A549 (cell line): ENCODE data around the gene GRAMD1A. TPM values are rescaled to one million over a fixed set of nuclear protein-coding genes. Genes with fewer than 3 reads are reported as not detected.
A peak's percentile ranks its signal among the peaks of the same experiment; 100 is the strongest.

Experiments used
- ATAC-seq, 2 experiments: fragments of 200-7000 bp in 1 of 2; fragments of >200 bp in 1 of 2; cut with Nextera tagmentation in 1 of 2; cut with Tn5 transposase in 1 of 2; 3 replicates each; pipeline versions ENCODE4 v1.8.0 to v1.9.1; 2018 to 2020; ENCODE audit warnings: mild to moderate bottlenecking in 1 of 2, moderate library complexity in 1 of 2
- CTCF ChIA-PET: fragments of 300-600 bp; sonication (Branson Sonifier 250); formaldehyde crosslinking; extraction: SDS; loops from one replicate; lab custom pipeline; 2021; ENCODE audit warnings: antibody characterized with exemption, inconsistent platforms; lab: Yijun Ruan, JAX
- POLR2A ChIA-PET: fragments of 350-600 bp; formaldehyde crosslinking; extraction: SDS; loops from one replicate; lab custom pipeline; 2021; ENCODE audit warnings: antibody characterized with exemption, inconsistent platforms; lab: Yijun Ruan, JAX
- DNase-seq, 2 experiments: peaks; one replicate each; pipeline versions ENCODE4 v3.0.0 to v3.0.0-alpha.2; 2011 to 2016; ENCODE audit warnings: low read depth in 1 of 2, low spot score in 1 of 2
- FAIRE-seq: peaks from 2 replicates; lab custom pipeline; 2011; peaks lifted over from hg19 to GRCh38; lab: Jason Lieb, UNC
- H3K27ac ChIP-seq, 2 experiments: fragments of >200 bp; sonication (Bioruptor Twin); formaldehyde crosslinking; 3 replicates each; pipeline ENCODE4 v1.5.1; 2016 to 2017
- H3K4me1 ChIP-seq: fragments of >200 bp; sonication (Bioruptor Twin); formaldehyde crosslinking; 3 replicates; pipeline ENCODE4 v1.6.1; 2016
- H3K4me2 ChIP-seq: fragments of >200 bp; sonication (Bioruptor Twin); formaldehyde crosslinking; 3 replicates; pipeline ENCODE4 v1.6.1; 2016
- H3K4me3 ChIP-seq: fragments of >200 bp; sonication (Bioruptor Twin); formaldehyde crosslinking; 3 replicates; pipeline ENCODE4 v1.5.1; 2016
- H3K9me3 ChIP-seq: fragments of >200 bp; sonication (Bioruptor Twin); formaldehyde crosslinking; 3 replicates; pipeline ENCODE4 v1.6.1; 2016
- FOSL2 ChIP-seq, 2 experiments: fragments of 450-650 bp in 1 of 2; fragments of >200 bp in 1 of 2; sonication (Bioruptor Twin) in 1 of 2; formaldehyde crosslinking; IDR thresholded peaks; 2 replicates each; pipeline versions ENCODE4 v1.5.0 to v1.6.1; 2016 to 2020; ENCODE audit warnings: mild to moderate bottlenecking in 1 of 2, moderate library complexity in 1 of 2
- HEYL ChIP-seq: fragments of 250-450 bp; sonication (Bioruptor Pico); IDR thresholded peaks from 2 replicates; pipeline ENCODE4 v1.8.0; 2021; ENCODE audit warnings: mild to moderate bottlenecking, moderate library complexity
- HMGXB4 ChIP-seq: fragments of 250-450 bp; sonication (Bioruptor Pico); IDR thresholded peaks from 2 replicates; pipeline ENCODE4 v1.5.0; 2021; ENCODE audit warnings: mild to moderate bottlenecking, moderate library complexity, borderline replicate concordance
- HOXA7 ChIP-seq: fragments of 250-450 bp; sonication (Bioruptor Pico); IDR thresholded peaks from 2 replicates; pipeline ENCODE4 v1.5.0; 2020; ENCODE audit warnings: mild to moderate bottlenecking, moderate library complexity
- JUN ChIP-seq, 2 experiments: fragments of >200 bp; sonication (Bioruptor Twin); formaldehyde crosslinking; IDR thresholded peaks; 2 replicates in 1 of 2; 3 replicates in 1 of 2; pipeline ENCODE4 v1.6.1; 2016 to 2017
- MYC ChIP-seq: IDR thresholded peaks from 2 replicates; pipeline ENCODE4 v1.6.1; 2012; ENCODE audit warnings: mild to moderate bottlenecking, inconsistent platforms, low read length, improper control_type of control experiment, borderline replicate concordance
- ZNF302 ChIP-seq: fragments of 250-450 bp; sonication (Bioruptor Pico); IDR thresholded peaks from 2 replicates; pipeline ENCODE4 v1.9.0; 2021; ENCODE audit warnings: inconsistent platforms, mild to moderate bottlenecking, moderate library complexity
- WGBS: methylation state at CpG from one replicate; pipeline ENCODE4 v1.1.6; 2017; ENCODE audit errors: missing lambda C conversion rate; 5-methylcytosine and 5-hydroxymethylcytosine counted together
- polyA plus RNA-seq, 4 experiments: library from polyadenylated mRNA; depleted of rRNA in 3 of 4; stranded (reverse); fragments of >200 nt; fragmentation: RNase III in 1 of 4; extraction: RNeasy Plus Mini Kit Qiagen cat#74134 plus additional on column Dnase treatment in 1 of 4; gene quantifications; 2 replicates in 3 of 4; 3 replicates in 1 of 4; pipeline ENCODE4 v1.2.3, GENCODE V29; 2011 to 2017
- TF ChIP-seq, protein P1 (sequence below): fragments of >200 bp; sonication (Bioruptor Twin); formaldehyde crosslinking; IDR thresholded peaks from 3 replicates; pipeline ENCODE4 v1.6.1; 2016

The GRAMD1A gene
- polyA plus RNA-seq, 2 of the 4 experiments (the other 2 are of a cell fraction), result 128 to 184 TPM

DNA sequence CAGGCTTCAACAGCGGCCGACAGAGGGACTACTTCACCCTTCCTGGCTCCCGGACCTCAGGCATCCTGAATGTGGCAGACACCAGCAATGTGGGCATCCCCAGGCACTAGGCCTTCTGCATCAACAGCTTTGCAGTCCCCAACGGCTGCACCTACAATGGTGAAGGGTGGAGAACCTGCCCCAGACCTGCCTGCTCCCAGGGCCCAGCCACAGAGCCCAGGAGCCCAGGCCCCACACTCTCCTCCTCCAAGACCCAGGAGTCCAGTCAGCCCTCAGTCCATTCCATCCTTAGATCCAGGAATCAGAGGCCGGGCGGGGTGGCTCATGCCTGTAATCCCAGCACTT is 75.9 kb downstream of the GRAMD1A start:
- Histone ChIP-seq H3K9me3 (peaks cover 2% of the 10 kb centered on the region; the same call in 2 of the 3 replicates), H3K4me2 (no peak overlapping the region), H3K4me1 (no peaks in the 10 kb centered on the region), H3K27ac (no peak overlapping the region), H3K4me3 (no peak overlapping the region)
- peak in 1 of 2 experiments; percentile 13; a peak in 2 of 6 replicates for ATAC-seq
- WGBS, result 57% methylated on average over 6 of the region's 6 CpGs
- no peak for FAIRE-seq
- DNase-seq, result no peak
- TF ChIP-seq ZNF302 (CRISPR knock-in tag) (no peak), HMGXB4 (no peak), HOXA7 (no peak), MYC (no peak), FOSL2 (IDR thresholded peaks at IDR 0.05) (no peak), FOSL2 (CRISPR knock-in tag; IDR thresholded peaks at IDR 0.05) (no peak), JUN (IDR thresholded peaks at IDR 0.05) (no peak), HEYL (CRISPR knock-in tag) (no peak)
- TF ChIP-seq, protein P1, sequence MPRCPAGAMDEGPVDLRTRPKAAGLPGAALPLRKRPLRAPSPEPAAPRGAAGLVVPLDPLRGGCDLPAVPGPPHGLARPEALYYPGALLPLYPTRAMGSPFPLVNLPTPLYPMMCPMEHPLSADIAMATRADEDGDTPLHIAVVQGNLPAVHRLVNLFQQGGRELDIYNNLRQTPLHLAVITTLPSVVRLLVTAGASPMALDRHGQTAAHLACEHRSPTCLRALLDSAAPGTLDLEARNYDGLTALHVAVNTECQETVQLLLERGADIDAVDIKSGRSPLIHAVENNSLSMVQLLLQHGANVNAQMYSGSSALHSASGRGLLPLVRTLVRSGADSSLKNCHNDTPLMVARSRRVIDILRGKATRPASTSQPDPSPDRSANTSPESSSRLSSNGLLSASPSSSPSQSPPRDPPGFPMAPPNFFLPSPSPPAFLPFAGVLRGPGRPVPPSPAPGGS, result no peak
- ChIA-PET CTCF (interaction anchor here (1.0 to 9.0 kb wide), 3 partner anchors 9 to 66 kb away, joined by 6 to 64 read pairs (median 13); no protein-coding TSS in a partner anchor), POLR2A (no interaction called here)

Other genes with a start within 250 kb of the GRAMD1A start
- 3.5 and 3.9 TPM in 2 replicates for gene ZNF599, start 227.1 kb upstream of the GRAMD1A start, polyA plus RNA-seq (2011; rRNA removed)
- gene ZNF599, start 227.1 kb upstream of the GRAMD1A start, polyA plus RNA-seq (2017; fragmentation: RNase III; extraction: RNeasy Plus Mini Kit Qiagen cat#74134 plus additional on column Dnase treatment), result 2.6 to 2.8 TPM (median 2.8 TPM) in 3 replicates
- 9.4 and 11.2 TPM in 2 replicates for gene ZNF30, start 73.4 kb upstream of the GRAMD1A start, polyA plus RNA-seq (2011; rRNA removed)
- gene ZNF30, start 73.4 kb upstream of the GRAMD1A start, polyA plus RNA-seq (2017; fragmentation: RNase III; extraction: RNeasy Plus Mini Kit Qiagen cat#74134 plus additional on column Dnase treatment), result 5.1 to 5.7 TPM (median 5.4 TPM) in 3 replicates
- gene ZNF792, start 36.1 kb upstream of the GRAMD1A start, polyA plus RNA-seq (2011; rRNA removed), result 3.7 and 5.0 TPM in 2 replicates
- 1.9 to 2.2 TPM (median 2.0 TPM) in 3 replicates for gene ZNF792, start 36.1 kb upstream of the GRAMD1A start, polyA plus RNA-seq (2017; fragmentation: RNase III; extraction: RNeasy Plus Mini Kit Qiagen cat#74134 plus additional on column Dnase treatment)
- 11.0 and 12.8 TPM in 2 replicates for gene SCN1B, start 30.1 kb downstream of the GRAMD1A start, polyA plus RNA-seq (2011; rRNA removed)
- gene SCN1B, start 30.1 kb downstream of the GRAMD1A start, polyA plus RNA-seq (2017; fragmentation: RNase III; extraction: RNeasy Plus Mini Kit Qiagen cat#74134 plus additional on column Dnase treatment), result 10.3 to 11.4 TPM (median 11.3 TPM) in 3 replicates
- gene HPN, start 41.4 kb downstream of the GRAMD1A start, polyA plus RNA-seq (2011; rRNA removed), result 0.08 and 0.09 TPM in 2 replicates
- 0.04 to 0.12 TPM (median 0.06 TPM) in 3 replicates for gene HPN, start 41.4 kb downstream of the GRAMD1A start, polyA plus RNA-seq (2017; fragmentation: RNase III; extraction: RNeasy Plus Mini Kit Qiagen cat#74134 plus additional on column Dnase treatment)
- 0.32 and 0.46 TPM in 2 replicates for gene FXYD3, start 115.5 kb downstream of the GRAMD1A start, polyA plus RNA-seq (2011; rRNA removed)
- gene FXYD3, start 115.5 kb downstream of the GRAMD1A start, polyA plus RNA-seq (2017; fragmentation: RNase III; extraction: RNeasy Plus Mini Kit Qiagen cat#74134 plus additional on column Dnase treatment), result 0.16 TPM in 1 of 3 replicates, not detected in the others
- gene LGI4, start 134.7 kb downstream of the GRAMD1A start, polyA plus RNA-seq (2011; rRNA removed), result 0.06 and 0.13 TPM in 2 replicates
- 0.09 to 0.16 TPM (median 0.12 TPM) in 3 replicates for gene LGI4, start 134.7 kb downstream of the GRAMD1A start, polyA plus RNA-seq (2017; fragmentation: RNase III; extraction: RNeasy Plus Mini Kit Qiagen cat#74134 plus additional on column Dnase treatment)
- not detected in 2 replicates for gene FXYD1, start 138.5 kb downstream of the GRAMD1A start, polyA plus RNA-seq (2011; rRNA removed)
- gene FXYD1, start 138.5 kb downstream of the GRAMD1A start, polyA plus RNA-seq (2017; fragmentation: RNase III; extraction: RNeasy Plus Mini Kit Qiagen cat#74134 plus additional on column Dnase treatment), result not detected in 3 replicates
- gene FXYD7, start 142.9 kb downstream of the GRAMD1A start, polyA plus RNA-seq (2011; rRNA removed), result not detected in 2 replicates
- 0.15 TPM in 1 of 3 replicates, not detected in the others for gene FXYD7, start 142.9 kb downstream of the GRAMD1A start, polyA plus RNA-seq (2017; fragmentation: RNase III; extraction: RNeasy Plus Mini Kit Qiagen cat#74134 plus additional on column Dnase treatment)
- 70.8 and 77.3 TPM in 2 replicates for gene FXYD5, start 154.4 kb downstream of the GRAMD1A start, polyA plus RNA-seq (2011; rRNA removed)
- 106 to 116 TPM (median 113 TPM) in 3 replicates for gene FXYD5, start 154.4 kb downstream of the GRAMD1A start, polyA plus RNA-seq (2017; fragmentation: RNase III; extraction: RNeasy Plus Mini Kit Qiagen cat#74134 plus additional on column Dnase treatment)
- not detected in 2 replicates for gene FAM187B, start 228.4 kb downstream of the GRAMD1A start, polyA plus RNA-seq (2011; rRNA removed)
- not detected in 3 replicates for gene FAM187B, start 228.4 kb downstream of the GRAMD1A start, polyA plus RNA-seq (2017; fragmentation: RNase III; extraction: RNeasy Plus Mini Kit Qiagen cat#74134 plus additional on column Dnase treatment)
- 2.1 and 2.5 TPM in 2 replicates for gene LSR, start 248.7 kb downstream of the GRAMD1A start, polyA plus RNA-seq (2011; rRNA removed)
- gene LSR, start 248.7 kb downstream of the GRAMD1A start, polyA plus RNA-seq (2017; fragmentation: RNase III; extraction: RNeasy Plus Mini Kit Qiagen cat#74134 plus additional on column Dnase treatment), result 3.6 to 4.7 TPM (median 4.4 TPM) in 3 replicates